NCI-H2029 (cell line): ENCODE measurements around the gene CDK8.
"Not testable (repeated sequence)": the region's sequence is repeated elsewhere in the genome, so short reads cannot be mapped to it uniquely, and the experiment has no call there.

Source experiments
- DNase-seq: peaks from one replicate; lab custom pipeline; 2025; lab: John Stamatoyannopoulos, UW

The CDK8 gene

DNA sequence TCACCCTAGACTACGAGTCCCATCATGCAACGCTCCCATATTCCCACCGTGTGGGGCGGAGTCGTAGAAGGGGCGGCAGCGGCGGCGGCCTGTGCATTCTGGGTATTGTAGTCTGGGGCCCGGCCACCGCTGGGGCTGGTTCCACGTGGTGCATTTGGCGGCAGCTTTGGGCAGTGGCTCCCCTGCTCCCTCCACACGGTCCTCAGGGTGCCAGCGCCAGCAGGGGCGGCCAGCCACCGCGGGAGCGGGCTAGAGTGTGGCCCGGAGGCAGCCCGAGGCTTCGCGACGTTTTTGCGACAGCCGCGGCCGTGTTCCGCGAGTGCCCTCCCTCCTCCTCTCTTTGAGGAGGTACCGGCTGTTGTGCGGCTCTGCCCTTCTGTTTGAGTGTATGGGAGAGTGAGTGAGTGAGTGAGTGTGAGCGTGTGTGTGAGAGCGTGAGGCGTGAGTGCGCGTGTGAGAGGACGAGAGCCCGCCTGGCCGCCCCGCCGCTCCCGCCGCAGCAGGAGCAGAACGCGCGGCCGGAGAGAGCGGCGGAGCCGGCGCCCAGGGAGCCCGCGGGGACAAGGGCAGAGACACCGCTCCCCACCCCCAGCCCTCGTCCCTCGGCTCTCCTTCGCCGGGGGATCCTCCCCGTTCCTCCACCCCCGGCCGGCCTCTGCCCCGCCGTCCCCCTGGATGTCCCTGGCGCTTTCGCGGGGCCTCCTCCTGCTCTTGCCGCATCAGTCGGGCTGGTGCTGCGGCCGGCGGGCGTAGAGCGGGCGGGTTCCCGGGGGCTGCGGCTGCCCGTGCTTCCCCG is at the start of gene CDK8:
Gene CDK8, plus strand, starts transcription at position 343 of the 796 bp plus-strand sequence. CDS start 513 bp downstream, outside the sequence.
- peak; percentile 69 for DNase-seq

- no peak for DNase-seq
Measured at GRCh38 chr13:26208287-26208686, 45.6 kb upstream of the CDK8 start.

DNA sequence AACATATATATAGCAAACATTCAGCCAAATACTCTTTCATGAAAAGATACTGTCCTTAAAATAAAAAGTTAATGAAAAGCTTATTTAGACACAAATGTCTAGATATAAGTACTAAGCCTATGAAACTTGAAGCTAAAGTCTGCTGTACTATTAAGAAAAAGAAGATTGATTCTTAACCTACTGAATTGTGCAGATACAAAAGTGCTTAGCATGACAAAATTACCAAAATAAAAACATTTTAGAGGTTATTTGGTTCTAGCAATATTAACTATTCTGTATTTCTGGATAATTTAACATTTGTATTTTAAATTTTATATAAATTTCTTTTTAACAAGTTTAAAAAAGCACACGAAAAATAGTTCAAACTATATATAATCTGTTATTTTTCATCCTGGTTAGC is 40.6 kb upstream of the CDK8 start:
- DNase-seq: no peak

GRCh38 chr13:26213982-26214381 is 39.9 kb upstream of the CDK8 start:
- no peak for DNase-seq

GRCh38 chr13:26216042-26216441 is 37.9 kb upstream of the CDK8 start:
- DNase-seq: no peak

DNA sequence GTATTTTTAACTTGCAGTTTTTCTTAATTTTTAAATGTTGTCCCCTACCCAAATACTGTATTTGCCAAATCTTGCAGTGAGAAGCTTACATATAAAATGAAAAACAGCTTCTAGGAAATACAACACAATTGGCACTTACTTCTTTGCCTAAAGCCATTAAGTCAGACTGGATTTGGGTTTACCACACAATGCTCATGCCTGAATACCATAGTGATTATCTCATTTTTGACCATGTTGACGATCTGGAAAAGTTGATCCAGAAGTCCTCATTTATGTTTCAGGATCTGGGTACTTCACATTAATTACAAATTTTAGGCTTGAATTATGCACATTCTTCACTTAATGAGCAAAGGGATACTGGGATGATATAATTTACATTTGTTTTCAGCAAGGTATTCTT is 34.2 kb upstream of the CDK8 start:
- no peak for DNase-seq

DNA sequence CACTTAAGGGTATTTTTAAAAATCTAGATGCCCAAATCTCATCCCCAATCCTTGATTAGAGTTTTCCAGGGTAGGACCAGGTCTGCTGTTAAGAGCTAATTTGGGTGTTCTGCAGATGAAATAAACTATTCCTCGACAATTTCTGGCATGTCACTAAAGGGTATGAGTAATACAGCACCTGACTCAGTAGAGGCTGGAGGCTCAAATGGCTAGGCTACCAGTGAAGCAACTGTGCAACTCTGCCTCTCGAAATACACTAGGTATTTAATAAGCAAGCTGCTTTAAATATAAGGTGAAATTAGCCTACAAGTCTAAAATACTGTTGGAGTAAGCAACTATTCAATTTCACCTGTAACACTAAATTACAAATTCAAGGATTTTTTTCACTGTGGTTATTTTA is 33.4 kb upstream of the CDK8 start:
- DNase-seq: no peak

- no peak for DNase-seq
Measured at GRCh38 chr13:26221399-26221720, 32.6 kb upstream of the CDK8 start.

- peak; percentile 87 for DNase-seq
Measured at GRCh38 chr13:26221721-26222519, 32.0 kb upstream of the CDK8 start, which contains the start of gene RNF6. Gene RNF6 (minus strand): TSS chr13:26222314. CDS start chr13:26219649, 2,665 bp downstream.

DNA sequence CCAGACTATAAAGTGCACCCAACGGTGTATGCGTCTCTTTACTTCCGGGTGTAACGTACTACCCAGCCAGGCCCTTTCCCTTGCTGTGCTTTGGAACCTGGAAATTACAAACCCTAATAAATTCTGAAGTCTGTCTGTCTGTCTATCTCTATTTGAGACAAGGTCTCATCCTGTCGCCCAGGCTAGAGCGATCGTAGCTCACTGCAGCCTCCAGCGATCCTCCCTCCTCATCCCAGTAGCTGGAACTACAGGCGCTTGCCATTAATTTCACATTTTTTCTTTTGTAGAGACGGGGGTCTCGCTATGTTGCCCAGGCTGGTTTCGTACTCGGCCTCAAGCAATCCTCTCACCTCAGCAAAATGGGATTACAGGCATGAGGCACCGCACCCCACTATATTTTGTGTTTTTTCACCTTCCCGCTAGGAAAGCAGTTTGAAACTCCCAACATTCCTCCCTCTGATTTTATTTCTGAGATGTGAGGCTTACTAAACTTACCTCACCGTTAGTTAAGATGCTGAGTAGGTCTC is 31.3 kb upstream of the CDK8 start:
- no peak for DNase-seq

DNA sequence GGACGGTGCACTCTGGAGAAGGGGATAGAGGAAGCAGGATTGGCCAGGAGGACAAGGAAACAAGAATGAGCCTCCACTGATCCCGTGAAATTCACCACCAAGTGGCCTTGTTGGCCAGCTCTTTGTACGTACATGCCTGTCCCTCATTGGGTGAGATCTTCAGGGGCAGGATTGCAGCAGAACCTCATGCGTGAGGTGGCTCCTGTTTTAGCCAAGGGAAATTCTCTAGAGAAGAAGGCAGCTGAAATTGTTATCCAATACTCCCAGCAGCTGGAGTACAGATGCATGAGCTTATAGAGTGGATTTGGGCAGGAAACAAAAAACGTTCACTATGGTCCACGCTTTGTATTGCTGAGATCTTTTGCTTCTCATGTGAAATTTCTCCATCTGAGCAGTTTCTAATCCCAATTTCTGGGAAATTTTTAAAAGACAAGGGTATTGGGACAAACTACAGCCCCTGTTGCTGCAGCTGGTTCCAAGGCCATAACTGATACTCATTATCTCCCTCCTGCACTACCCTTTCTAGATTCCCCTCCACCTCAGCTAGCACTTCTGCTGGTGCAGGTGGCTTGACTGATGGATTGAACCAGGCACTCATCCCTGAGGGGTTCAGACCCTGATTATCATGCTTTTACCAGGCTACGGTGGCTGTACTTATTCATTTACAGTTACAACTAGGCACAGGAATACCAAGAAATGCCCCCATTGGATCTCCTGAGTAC is 27.9 kb upstream of the CDK8 start:
- DNase-seq: no peak

DNA sequence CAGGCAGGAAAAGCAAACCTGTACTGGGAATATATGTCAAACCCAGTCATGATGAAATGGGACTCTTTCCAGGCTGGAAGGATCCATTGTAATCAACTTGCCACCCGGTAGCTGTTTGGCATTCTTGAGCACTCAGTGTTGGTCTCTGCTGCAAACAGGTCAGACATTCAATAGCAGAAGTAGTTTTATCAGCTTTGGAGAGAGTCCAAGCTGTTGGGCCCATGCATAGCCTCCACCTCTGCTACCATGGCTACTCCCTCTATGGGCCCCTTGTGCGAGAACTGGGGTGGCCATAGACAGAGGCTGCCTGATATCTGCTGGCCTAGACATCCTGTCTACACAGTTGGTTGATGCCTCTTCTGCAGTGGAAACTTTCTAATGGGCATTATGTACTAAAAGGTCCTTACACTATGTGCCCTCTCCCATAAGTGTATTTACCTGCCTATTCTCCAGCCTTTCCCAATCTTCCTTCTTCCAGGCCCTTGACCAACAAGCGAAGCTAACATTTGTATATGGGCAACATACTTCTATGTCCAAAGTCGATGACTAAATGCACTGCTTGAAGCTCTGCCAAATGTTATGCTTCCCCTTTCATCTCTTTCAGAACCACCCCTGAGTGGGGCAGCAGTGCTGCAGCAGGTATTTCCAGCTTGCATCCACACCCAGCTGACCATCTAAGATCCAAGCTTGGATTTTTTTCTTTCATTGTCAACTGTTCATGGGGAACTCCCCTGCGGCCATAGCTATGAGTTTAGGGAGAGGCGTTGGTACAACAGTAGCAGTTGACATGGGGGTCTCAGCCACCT is 26.6 kb upstream of the CDK8 start:
- DNase-seq: no peak

- no peak for DNase-seq
Measured at GRCh38 chr13:26228096-26228495, 25.8 kb upstream of the CDK8 start.

GRCh38 chr13:26229080-26229615 is 24.8 kb upstream of the CDK8 start:
- DNase-seq: no peak

- DNase-seq: no peak
Measured at GRCh38 chr13:26230703-26231102, 23.2 kb upstream of the CDK8 start.

DNA sequence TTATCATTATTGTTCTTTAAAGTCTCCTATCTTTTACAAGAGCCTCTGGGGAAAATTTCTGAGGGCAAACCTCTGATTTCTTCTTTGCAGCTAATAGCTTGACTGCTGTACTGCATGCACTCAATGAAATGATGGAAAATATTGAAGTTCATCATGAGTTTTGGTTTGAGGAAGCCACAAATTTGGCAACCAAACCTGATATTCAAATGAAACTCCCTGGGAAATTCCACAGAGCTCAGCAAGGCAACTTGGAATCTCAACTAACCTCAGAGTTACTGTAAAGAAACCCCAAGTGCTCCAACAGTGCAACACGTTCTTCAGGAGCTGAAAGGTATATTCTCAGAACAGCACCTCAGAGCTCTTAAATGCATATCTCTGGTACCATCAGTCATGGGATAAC is 17.6 kb upstream of the CDK8 start:
- DNase-seq: no peak

GRCh38 chr13:26246154-26246553 is 7.8 kb upstream of the CDK8 start:
- peak; percentile 32 for DNase-seq

DNA sequence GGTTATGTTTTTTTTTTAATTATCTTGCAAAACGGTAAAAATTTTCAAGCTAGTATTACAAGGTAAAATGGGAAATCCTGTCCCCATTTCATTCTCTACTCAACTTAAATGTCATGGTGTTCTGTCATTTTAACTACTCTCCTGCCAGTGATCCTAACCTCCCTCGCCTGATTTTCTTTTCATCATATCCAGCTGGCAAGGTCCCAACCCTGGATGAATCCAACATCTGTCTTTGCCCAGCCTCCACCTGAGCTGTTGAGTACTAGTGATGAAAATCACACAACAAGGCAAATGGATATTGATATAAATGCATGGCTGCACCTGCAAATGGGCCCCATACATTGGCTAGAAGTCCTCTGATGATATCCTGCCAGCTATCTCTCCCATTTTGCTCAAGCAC is 6.9 kb upstream of the CDK8 start:
- peak; percentile 43 for DNase-seq

DNA sequence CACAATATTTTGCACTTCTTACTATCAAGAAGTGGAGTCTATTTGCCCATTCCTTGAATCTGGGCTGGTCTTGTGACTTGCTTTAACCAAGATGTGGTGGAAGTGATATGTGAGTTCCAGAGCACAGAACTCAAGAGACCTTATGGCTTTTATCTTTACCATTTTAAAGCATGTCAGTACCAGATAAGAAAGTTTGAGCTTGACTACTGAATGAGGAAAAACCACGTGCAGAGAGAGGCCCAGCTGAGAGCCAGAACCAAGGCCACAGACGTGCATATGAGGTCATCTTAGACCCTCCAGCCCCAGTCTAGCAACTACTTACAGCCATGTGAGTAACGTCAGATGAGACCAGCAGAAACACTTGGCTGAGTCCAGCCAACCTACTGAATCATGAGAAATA is 6.3 kb upstream of the CDK8 start:
- DNase-seq: no peak

DNA sequence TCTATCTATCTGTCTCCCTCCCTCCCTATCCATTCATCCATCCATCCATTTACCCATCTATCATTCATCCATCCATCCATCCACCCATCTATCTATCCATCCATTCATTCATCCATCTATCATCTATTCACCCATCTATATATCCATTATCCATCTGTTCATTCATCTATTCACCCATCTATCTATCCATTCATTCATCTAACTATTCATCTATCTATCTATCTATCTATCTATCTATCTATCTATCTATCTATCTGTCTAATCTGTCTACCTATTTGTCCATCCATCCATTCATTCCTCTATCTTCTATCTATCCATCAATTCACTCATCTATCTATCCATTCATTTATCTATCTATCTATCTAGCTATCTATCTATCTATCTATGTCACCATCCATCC is 4.4 kb upstream of the CDK8 start:
- no peak for DNase-seq

DNA sequence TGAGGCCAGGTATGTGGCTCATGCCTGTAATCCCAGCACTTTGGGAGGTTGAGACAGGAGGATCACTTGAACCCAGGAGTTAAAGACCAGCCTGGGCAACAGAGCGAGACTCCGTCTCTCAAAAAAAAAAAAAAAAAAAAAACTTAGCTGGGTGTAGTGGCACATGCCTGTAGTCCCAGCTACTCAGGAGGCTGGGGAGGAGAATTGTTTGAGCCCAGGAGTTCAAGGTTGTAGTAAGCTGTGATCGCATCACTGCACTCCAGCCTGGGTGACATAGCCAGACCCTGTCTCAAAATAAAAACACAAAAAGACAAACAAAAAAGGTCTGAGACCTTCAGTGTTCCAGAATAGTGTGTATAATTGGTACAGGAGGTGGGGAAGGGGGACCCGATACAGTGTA is 1.9 kb upstream of the CDK8 start:
- DNase-seq: not testable (repeated sequence)
